ENCODE measurements around the gene KRT1.

Gene KRT1

DNA sequence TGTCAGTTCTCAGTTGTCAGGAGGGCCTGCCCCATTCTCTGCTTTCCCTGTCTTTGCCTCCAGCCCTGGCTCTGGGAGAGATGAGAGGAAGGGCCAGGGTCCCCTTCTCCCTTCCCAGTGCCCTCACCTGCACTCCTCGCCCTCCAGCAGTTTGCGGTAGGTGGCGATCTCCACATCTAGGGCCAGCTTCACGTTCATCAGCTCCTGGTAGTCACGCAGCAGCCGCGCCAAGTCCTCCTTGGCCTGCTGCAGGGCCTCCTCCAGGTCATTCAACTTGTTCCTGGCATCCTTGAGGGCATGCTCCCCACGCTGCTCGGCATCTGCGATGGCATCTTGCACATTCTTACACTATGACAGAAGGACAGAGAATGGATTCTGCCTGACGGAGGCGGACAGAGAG, 33.6 kb downstream of the KRT1 start:
- TF ChIP-seq, protein P1, sequence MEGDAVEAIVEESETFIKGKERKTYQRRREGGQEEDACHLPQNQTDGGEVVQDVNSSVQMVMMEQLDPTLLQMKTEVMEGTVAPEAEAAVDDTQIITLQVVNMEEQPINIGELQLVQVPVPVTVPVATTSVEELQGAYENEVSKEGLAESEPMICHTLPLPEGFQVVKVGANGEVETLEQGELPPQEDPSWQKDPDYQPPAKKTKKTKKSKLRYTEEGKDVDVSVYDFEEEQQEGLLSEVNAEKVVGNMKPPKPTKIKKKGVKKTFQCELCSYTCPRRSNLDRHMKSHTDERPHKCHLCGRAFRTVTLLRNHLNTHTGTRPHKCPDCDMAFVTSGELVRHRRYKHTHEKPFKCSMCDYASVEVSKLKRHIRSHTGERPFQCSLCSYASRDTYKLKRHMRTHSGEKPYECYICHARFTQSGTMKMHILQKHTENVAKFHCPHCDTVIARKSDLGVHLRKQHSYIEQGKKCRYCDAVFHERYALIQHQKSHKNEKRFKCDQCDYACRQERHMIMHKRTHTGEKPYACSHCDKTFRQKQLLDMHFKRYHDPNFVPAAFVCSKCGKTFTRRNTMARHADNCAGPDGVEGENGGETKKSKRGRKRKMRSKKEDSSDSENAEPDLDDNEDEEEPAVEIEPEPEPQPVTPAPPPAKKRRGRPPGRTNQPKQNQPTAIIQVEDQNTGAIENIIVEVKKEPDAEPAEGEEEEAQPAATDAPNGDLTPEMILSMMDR (IDR thresholded peaks at IDR 0.05), result no peak
- no peak for TF ChIP-seq ZFX (IDR thresholded peaks at IDR 0.05; ENCODE audit: borderline replicate concordance)
- H3K27ac ChIP-seq, result no peak overlapping the region

GRCh38 chr12:52645982-52646381, 34.2 kb downstream of the KRT1 start:
- H3K27ac ChIP-seq, result no peak overlapping the region

DNA sequence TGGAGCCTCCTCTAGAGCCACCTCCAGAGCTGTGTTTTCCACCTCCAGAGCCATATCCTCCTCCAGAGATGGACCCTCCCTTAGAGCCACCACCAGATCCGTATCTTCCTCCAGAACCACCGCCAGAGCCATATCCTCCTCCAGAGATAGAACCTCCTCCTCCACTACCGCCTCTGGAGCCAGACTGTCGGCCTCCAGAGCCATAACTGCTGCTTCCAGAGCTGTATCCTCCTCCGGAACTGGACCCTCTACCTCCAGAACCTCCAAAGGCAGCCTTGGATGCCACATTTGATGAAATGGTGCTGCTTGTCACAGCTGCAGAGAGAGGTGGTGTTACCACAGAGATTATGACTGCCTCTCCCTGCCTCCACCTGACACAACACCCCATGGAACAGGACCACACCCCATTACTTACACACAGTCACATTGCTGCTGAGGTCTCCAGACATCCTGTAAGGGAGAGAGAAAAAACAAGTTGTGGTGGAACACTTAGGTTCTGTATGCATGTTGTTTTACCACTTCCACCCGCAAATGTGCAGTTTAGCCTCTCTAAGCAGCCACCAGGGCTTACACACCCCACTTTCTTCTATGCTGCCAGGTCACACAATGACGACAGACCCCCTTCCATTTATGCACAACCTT, 35.0 kb downstream of the KRT1 start:
- H3K27ac ChIP-seq, result no peak overlapping the region

More at GRCh38 chr12:52645982-52646381, 34.2 kb downstream of the KRT1 start:
- TF ChIP-seq, protein P1 (IDR thresholded peaks at IDR 0.05), result no peak
- TF ChIP-seq ZFX (IDR thresholded peaks at IDR 0.05; ENCODE audit: borderline replicate concordance), result no peak

GRCh38 chr12:52644078-52644415, 36.2 kb downstream of the KRT1 start:
- TF ChIP-seq, protein P1 (IDR thresholded peaks at IDR 0.05), result no peak
- no peak for TF ChIP-seq ZFX (IDR thresholded peaks at IDR 0.05; ENCODE audit: borderline replicate concordance)
- no peak overlapping the region for H3K27ac ChIP-seq

More for the DNA sequence above, 35.0 kb downstream of the KRT1 start:
- no peak for TF ChIP-seq ZFX (IDR thresholded peaks at IDR 0.05; ENCODE audit: borderline replicate concordance)
- TF ChIP-seq, protein P1 (IDR thresholded peaks at IDR 0.05), result no peak

DNA sequence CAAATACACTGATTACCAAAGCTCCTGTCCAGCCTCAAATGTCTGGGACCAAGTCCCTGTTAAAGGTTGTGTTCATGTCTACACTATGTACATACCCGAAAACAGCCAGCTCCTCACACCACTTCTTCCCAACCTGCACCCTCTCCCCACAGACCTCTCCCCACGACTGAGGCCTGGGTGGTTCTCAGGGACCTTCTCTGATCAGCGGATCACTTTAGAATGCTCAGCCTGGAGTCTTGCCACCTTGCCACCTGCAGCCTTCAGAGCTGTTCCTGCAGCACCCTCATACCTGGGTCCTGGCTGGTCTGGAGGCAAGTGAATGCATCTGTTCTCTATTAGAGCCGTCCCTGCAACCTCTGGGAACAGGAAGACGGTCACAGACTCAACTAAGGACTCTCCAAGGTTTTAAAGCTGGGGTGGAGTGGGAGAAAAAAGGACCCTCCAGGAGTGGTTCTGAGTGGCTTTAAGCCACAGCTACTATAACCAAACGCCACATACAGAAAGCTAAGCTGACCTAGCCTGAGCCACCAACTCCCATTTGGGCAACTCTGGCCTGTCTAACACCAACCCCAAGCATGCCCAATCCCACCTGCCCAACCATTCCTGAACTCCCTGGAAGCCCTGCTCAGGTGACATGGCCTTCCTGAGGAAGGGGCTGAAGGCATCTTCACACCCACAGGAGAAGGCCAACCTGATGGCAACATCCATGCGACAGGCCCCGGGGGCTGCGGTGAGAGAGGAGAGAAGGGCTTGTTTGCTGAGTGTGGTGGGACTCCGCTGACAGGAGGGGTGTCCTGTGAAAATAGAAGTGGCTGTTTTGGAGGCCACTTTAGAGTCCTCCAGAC, 36.8 kb downstream of the KRT1 start:
- no peak overlapping the region for H3K27ac ChIP-seq
- TF ChIP-seq, protein P1 (IDR thresholded peaks at IDR 0.05), result no peak
- no peak for TF ChIP-seq ZFX (IDR thresholded peaks at IDR 0.05; ENCODE audit: borderline replicate concordance)

GRCh38 chr12:52641468-52641867, 38.7 kb downstream of the KRT1 start:
- H3K27ac ChIP-seq, result no peak overlapping the region
- TF ChIP-seq ZFX (IDR thresholded peaks at IDR 0.05; ENCODE audit: borderline replicate concordance), result no peak
- TF ChIP-seq, protein P1 (IDR thresholded peaks at IDR 0.05), result no peak

GRCh38 chr12:52637299-52637698, 42.9 kb downstream of the KRT1 start:
- no peak for TF ChIP-seq ZFX (IDR thresholded peaks at IDR 0.05; ENCODE audit: borderline replicate concordance)
- TF ChIP-seq, protein P1 (IDR thresholded peaks at IDR 0.05), result no peak
- no peak overlapping the region for H3K27ac ChIP-seq
